ENCODE data around the gene DCBLD2. TPM values are rescaled to one million over a fixed set of nuclear protein-coding genes. Genes with fewer than 3 reads are reported as not detected.
"Not testable (repeated sequence)": the region's sequence is repeated elsewhere in the genome, so short reads cannot be mapped to it uniquely, and the experiment has no call there.

DCBLD2 gene
- total RNA-seq, 2 experiments from 2014 or later, result 11.9 to 12.0 TPM

- Histone ChIP-seq H4K20me1 (ENCODE audit: insufficient read depth, low read length) (no peaks in the 10 kb centered on the region), H3K4me3 (ENCODE audit: low read depth, low read length, poor library complexity, severe bottlenecking) (no peak overlapping the region), H3K27ac (ENCODE audit: low read depth, low read length, poor library complexity, severe bottlenecking) (no peak overlapping the region), H3K4me1 (ENCODE audit: insufficient read depth, low read length, poor library complexity, severe bottlenecking) (no peaks in the 10 kb centered on the region), H3K79me2 (ENCODE audit: insufficient read depth, low read depth, low read length) (no peaks in the 10 kb centered on the region), H2AFZ (ENCODE audit: low read length) (no peak overlapping the region), H3K9me2 (ENCODE audit: insufficient read depth, low read length) (0 out of 2 replicates have a peak, but pooled peaks cover 3% of the 10 kb centered on the region), H3K9me3 (ENCODE audit: low read length) (no peaks in the 10 kb centered on the region), H3K4me2 (ENCODE audit: low read length) (no peak overlapping the region), H3K36me3 (ENCODE audit: insufficient read depth, low read length) (peaks cover 9% of the 10 kb centered on the region; the same call in 1 of the 2 replicates)
- BruUV-seq (replicated peaks), result no TSS peak
- ChIA-PET POLR2A (no interaction called here), CTCF (ENCODE audit: unreplicated experiment) (no interaction called here)
- TF ChIP-seq CTCF (conservative IDR thresholded peaks at IDR 0.05; ENCODE audit: low read length) (no peak), EZH2phosphoT487 (IDR thresholded peaks at IDR 0.05; ENCODE audit: borderline replicate concordance, low read depth, low read length) (no peak)
- intact Hi-C loops (cut with micrococcal nuclease; ENCODE audit: unreplicated experiment), result no loop called here
- no peak for DNase-seq (ENCODE audit: low spot score)
Measured at GRCh38 chr3:98869391-98869790, 32.1 kb downstream of the DCBLD2 start.

- DNase-seq (ENCODE audit: low spot score); H3K4me1 ChIP-seq (ENCODE audit: insufficient read depth, low read length, poor library complexity, severe bottlenecking); H2AFZ ChIP-seq (ENCODE audit: low read length); H3K9me3 ChIP-seq (ENCODE audit: low read length); H3K4me2 ChIP-seq (ENCODE audit: low read length); H3K27ac ChIP-seq (ENCODE audit: low read depth, low read length, poor library complexity, severe bottlenecking); H3K36me3 ChIP-seq (ENCODE audit: insufficient read depth, low read length); H4K20me1 ChIP-seq (ENCODE audit: insufficient read depth, low read length); BruUV-seq (replicated peaks); H3K4me3 ChIP-seq (ENCODE audit: low read depth, low read length, poor library complexity, severe bottlenecking); CTCF ChIA-PET (ENCODE audit: unreplicated experiment); intact Hi-C loops (cut with micrococcal nuclease; ENCODE audit: unreplicated experiment); H3K79me2 ChIP-seq (ENCODE audit: insufficient read depth, low read depth, low read length); H3K9me2 ChIP-seq (ENCODE audit: insufficient read depth, low read length): not testable (repeated sequence)
- POLR2A ChIA-PET, result interaction anchor here (0.6 kb wide), 1 partner anchor 1079 kb away, joined by 3 read pairs; no protein-coding TSS in a partner anchor
Measured at GRCh38 chr3:98857971-98858370, 43.5 kb downstream of the DCBLD2 start.

GRCh38 chr3:98857258-98857657 is 44.2 kb downstream of the DCBLD2 start:
- BruUV-seq (replicated peaks); H3K36me3 ChIP-seq (ENCODE audit: insufficient read depth, low read length); DNase-seq (ENCODE audit: low spot score); H3K4me3 ChIP-seq (ENCODE audit: low read depth, low read length, poor library complexity, severe bottlenecking); POLR2A ChIA-PET; intact Hi-C loops (cut with micrococcal nuclease; ENCODE audit: unreplicated experiment); H3K27ac ChIP-seq (ENCODE audit: low read depth, low read length, poor library complexity, severe bottlenecking); H3K4me2 ChIP-seq (ENCODE audit: low read length); H3K9me2 ChIP-seq (ENCODE audit: insufficient read depth, low read length); H2AFZ ChIP-seq (ENCODE audit: low read length); H4K20me1 ChIP-seq (ENCODE audit: insufficient read depth, low read length); H3K9me3 ChIP-seq (ENCODE audit: low read length); H3K4me1 ChIP-seq (ENCODE audit: insufficient read depth, low read length, poor library complexity, severe bottlenecking); H3K79me2 ChIP-seq (ENCODE audit: insufficient read depth, low read depth, low read length); CTCF ChIA-PET (ENCODE audit: unreplicated experiment): not testable (repeated sequence)

- CTCF ChIA-PET (ENCODE audit: unreplicated experiment), result no interaction called here
- H4K20me1 ChIP-seq (ENCODE audit: insufficient read depth, low read length), result no peaks in the 10 kb centered on the region
- no TSS peak for BruUV-seq (replicated peaks)
Measured at GRCh38 chr3:98856724-98857123, 44.8 kb downstream of the DCBLD2 start.

More at GRCh38 chr3:98856724-98857123, 44.8 kb downstream of the DCBLD2 start:
- H3K36me3 ChIP-seq (ENCODE audit: insufficient read depth, low read length), result no peaks in the 10 kb centered on the region
- POLR2A ChIA-PET, result interaction anchor here (0.6 kb wide), 1 partner anchor 292 kb away, joined by 4 read pairs; no protein-coding TSS in a partner anchor
- TF ChIP-seq CTCF (conservative IDR thresholded peaks at IDR 0.05; ENCODE audit: low read length) (no peak), EZH2phosphoT487 (IDR thresholded peaks at IDR 0.05; ENCODE audit: borderline replicate concordance, low read depth, low read length) (no peak)
- DNase-seq (ENCODE audit: low spot score), result no peak
- H3K4me3 ChIP-seq (ENCODE audit: low read depth, low read length, poor library complexity, severe bottlenecking), result no peak overlapping the region
- no peaks in the 10 kb centered on the region for H3K9me2 ChIP-seq (ENCODE audit: insufficient read depth, low read length)
- H3K9me3 ChIP-seq (ENCODE audit: low read length), result no peaks in the 10 kb centered on the region
- H3K4me1 ChIP-seq (ENCODE audit: insufficient read depth, low read length, poor library complexity, severe bottlenecking), result no peaks in the 10 kb centered on the region
- no peak overlapping the region for H3K4me2 ChIP-seq (ENCODE audit: low read length)
- H2AFZ ChIP-seq (ENCODE audit: low read length), result no peak overlapping the region
- intact Hi-C loops (cut with micrococcal nuclease; ENCODE audit: unreplicated experiment), result no loop called here
- H3K27ac ChIP-seq (ENCODE audit: low read depth, low read length, poor library complexity, severe bottlenecking), result no peak overlapping the region
- H3K79me2 ChIP-seq (ENCODE audit: insufficient read depth, low read depth, low read length), result no peaks in the 10 kb centered on the region

All from OCI-LY7 (cell line).